Esophagus squamous epithelium (tissue), 4 donors: ENCODE measurements around the gene PLCB1.

Experiments
- POLR2A ChIP-seq, 4 donors: fragments of 450-650 bp; IDR thresholded peaks; one replicate each; pipeline ENCODE4 v1.6.1; 2017; ENCODE audit warnings: antibody characterized with exemption in 4 of 4, mild to moderate bottlenecking in 4 of 4, moderate library complexity in 3 of 4
- TF ChIP-seq, protein P1 (sequence below), 6 experiments: fragments of 450-650 bp in 4 of 6; fragments of 200-600 bp in 2 of 6; sonication (generic) in 2 of 6; IDR thresholded peaks; one replicate each; pipeline ENCODE4 v1.5.1; 2016 to 2019; ENCODE audit warnings: antibody characterized with exemption in 6 of 6, mild to moderate bottlenecking in 4 of 6, moderate library complexity in 4 of 6

DNA sequence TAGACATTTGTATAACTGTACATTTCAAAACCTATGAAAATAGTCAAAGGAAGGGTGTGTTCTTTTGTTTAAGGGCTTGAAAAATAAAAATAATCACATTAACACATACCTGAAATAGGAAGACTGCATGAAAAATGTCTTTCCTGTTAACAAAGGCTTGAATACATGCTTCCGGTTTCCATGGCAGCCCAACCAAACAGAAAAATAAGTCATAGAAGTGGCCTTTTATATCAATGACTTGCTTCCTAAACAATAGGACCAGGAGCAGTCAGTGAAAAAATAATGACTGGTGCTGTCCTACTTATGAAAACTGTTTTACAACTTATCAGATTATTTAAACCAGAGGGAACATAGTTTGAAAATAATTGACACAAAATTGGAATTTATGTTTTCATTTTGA, 524.3 kb downstream of the PLCB1 start:
- TF ChIP-seq, protein P1, sequence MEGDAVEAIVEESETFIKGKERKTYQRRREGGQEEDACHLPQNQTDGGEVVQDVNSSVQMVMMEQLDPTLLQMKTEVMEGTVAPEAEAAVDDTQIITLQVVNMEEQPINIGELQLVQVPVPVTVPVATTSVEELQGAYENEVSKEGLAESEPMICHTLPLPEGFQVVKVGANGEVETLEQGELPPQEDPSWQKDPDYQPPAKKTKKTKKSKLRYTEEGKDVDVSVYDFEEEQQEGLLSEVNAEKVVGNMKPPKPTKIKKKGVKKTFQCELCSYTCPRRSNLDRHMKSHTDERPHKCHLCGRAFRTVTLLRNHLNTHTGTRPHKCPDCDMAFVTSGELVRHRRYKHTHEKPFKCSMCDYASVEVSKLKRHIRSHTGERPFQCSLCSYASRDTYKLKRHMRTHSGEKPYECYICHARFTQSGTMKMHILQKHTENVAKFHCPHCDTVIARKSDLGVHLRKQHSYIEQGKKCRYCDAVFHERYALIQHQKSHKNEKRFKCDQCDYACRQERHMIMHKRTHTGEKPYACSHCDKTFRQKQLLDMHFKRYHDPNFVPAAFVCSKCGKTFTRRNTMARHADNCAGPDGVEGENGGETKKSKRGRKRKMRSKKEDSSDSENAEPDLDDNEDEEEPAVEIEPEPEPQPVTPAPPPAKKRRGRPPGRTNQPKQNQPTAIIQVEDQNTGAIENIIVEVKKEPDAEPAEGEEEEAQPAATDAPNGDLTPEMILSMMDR (IDR thresholded peaks at IDR 0.05) = no peak
- no peak for TF ChIP-seq POLR2A (IDR thresholded peaks at IDR 0.05)
